Panc1 (cell line): ENCODE measurements around the gene PPARGC1A. TPM values are rescaled to one million over a fixed set of nuclear protein-coding genes. Genes with fewer than 3 reads are reported as not detected.

Experiments used
- ATAC-seq: fragments of 200-7000 bp; cut with Tn5 transposase; 2 replicates; pipeline ENCODE4 v1.9.1; 2020; ENCODE audit warnings: mild to moderate bottlenecking, moderate library complexity
- BruUV-seq: library from RNA; stranded (reverse); fragments of 400-500 nt; replicated peaks from 2 replicates; lab custom pipeline; 2021; lab: Mats Ljungman, UMichigan
- CTCF ChIA-PET: fragments of 300-600 bp; sonication (Branson Sonifier 250); formaldehyde crosslinking; loops from one replicate; lab custom pipeline; 2022; ENCODE audit warnings: antibody characterized with exemption; lab: Charles Lee
- POLR2A ChIA-PET: fragments of 300-600 bp; sonication (Branson Sonifier 250); formaldehyde crosslinking; loops from one replicate; lab custom pipeline; 2022; ENCODE audit warnings: antibody characterized with exemption; lab: Charles Lee
- DNase-seq: peaks from one replicate; pipeline ENCODE4 v3.0.0-alpha.2; 2010; ENCODE audit warnings: low read depth, low spot score
- H3K27ac ChIP-seq: 2 replicates; pipeline ENCODE4 v1.5.1; 2011; ENCODE audit warnings: mild to moderate bottlenecking, low read length, inconsistent platforms
- H3K27me3 ChIP-seq: fragments of 200-500 bp; sonication (Bioruptor generic); 2 replicates; pipeline ENCODE4 v1.6.0; 2014; ENCODE audit warnings: low read length, inconsistent platforms; ENCODE audit not compliant: control insufficient read depth, insufficient read depth
- H3K36me3 ChIP-seq: fragments of 200-500 bp; sonication (Bioruptor generic); 2 replicates; pipeline ENCODE4 v1.5.1; 2014; ENCODE audit warnings: inconsistent platforms, mild to moderate bottlenecking, low read length, moderate library complexity; ENCODE audit not compliant: control insufficient read depth, insufficient read depth
- H3K4me1 ChIP-seq: 2 replicates; pipeline ENCODE4 v1.5.1; 2011; ENCODE audit warnings: inconsistent platforms, mild to moderate bottlenecking, low read length, moderate library complexity; ENCODE audit not compliant: control insufficient read depth, insufficient read depth
- H3K4me3 ChIP-seq, 2 experiments: 2 replicates each; pipeline ENCODE4 v1.5.1; 2011 to 2012; ENCODE audit warnings: low read depth in 2 of 2, low read length in 2 of 2, mild to moderate bottlenecking in 2 of 2, inconsistent platforms in 1 of 2, moderate library complexity in 1 of 2
- H3K9me3 ChIP-seq: fragments of 200-500 bp; sonication (Bioruptor generic); 2 replicates; pipeline ENCODE4 v1.5.1; 2014; ENCODE audit warnings: low read depth, mild to moderate bottlenecking, inconsistent platforms, low read length, moderate library complexity; ENCODE audit not compliant: control insufficient read depth, insufficient read depth
- CTCF ChIP-seq: fragments of 450-650 bp; IDR thresholded peaks from 2 replicates; pipeline ENCODE4 v1.5.1; 2017; ENCODE audit warnings: mild to moderate bottlenecking
- POLR2AphosphoS5 ChIP-seq: IDR thresholded peaks from 2 replicates; pipeline ENCODE4 v1.6.1; 2012; ENCODE audit warnings: mild to moderate bottlenecking, low read depth, low read length, moderate library complexity
- REST ChIP-seq, 2 experiments: IDR thresholded peaks; 2 replicates each; pipeline ENCODE4 v1.6.1; 2011 to 2012; ENCODE audit warnings: low read depth in 2 of 2, control low read depth in 1 of 2, low read length in 1 of 2, mild to moderate bottlenecking in 1 of 2, moderate library complexity in 1 of 2; ENCODE audit not compliant: insufficient read depth in 1 of 2
- SIN3A ChIP-seq: IDR thresholded peaks from 2 replicates; pipeline ENCODE4 v1.6.1; 2012; ENCODE audit warnings: low read depth, mild to moderate bottlenecking, low read length, moderate library complexity, borderline replicate concordance; ENCODE audit not compliant: insufficient read depth
- TCF7L2 ChIP-seq: IDR thresholded peaks from 2 replicates; pipeline ENCODE4 v1.6.1; 2011; ENCODE audit warnings: mild to moderate bottlenecking, low read depth, low read length, inconsistent platforms
- in situ Hi-C: cut with HindIII; loops from 2 replicates; pipeline ENCODE4 v1.10.0; 2016; ENCODE audit warnings: low sequenced_read_pairs, low pct_unique_long_range_greater_than_20kb
- intact Hi-C: fragments of 100-400 bp; cut with micrococcal nuclease; formaldehyde crosslinking; loops from one replicate; pipeline ENCODE4 v1.10.0; 2022; ENCODE audit not compliant: unreplicated experiment
- total RNA-seq: library from RNA; stranded (reverse); gene quantifications from one replicate; pipeline ENCODE4 v1.2.1, GENCODE V29; 2021; ENCODE audit not compliant: unreplicated experiment

PPARGC1A gene
- total RNA-seq, 1 experiment from 2014 or later: 0.59 TPM

- ChIA-PET CTCF (no interaction called here), POLR2A (no interaction called here)
- H3K4me3 ChIP-seq: no peak overlapping the region
- no peaks in the 10 kb centered on the region for H3K36me3 ChIP-seq
- intact Hi-C loops: no loop called here
- in situ Hi-C loops: no loop called here
- H3K4me1 ChIP-seq: no peaks in the 10 kb centered on the region
- no peak overlapping the region for H3K27ac ChIP-seq
- no peak for TF ChIP-seq SIN3A
- TF ChIP-seq REST (IDR thresholded peaks at IDR 0.05; ENCODE audit: insufficient read depth in 1 of 2, low read depth in 2 of 2, low read length in 1 of 2): no peak
- TF ChIP-seq POLR2AphosphoS5: no peak
- no peak for TF ChIP-seq CTCF
- no peak for TF ChIP-seq TCF7L2
- H3K27me3 ChIP-seq: no peaks in the 10 kb centered on the region
- no TSS peak for BruUV-seq
- H3K9me3 ChIP-seq: no peaks in the 10 kb centered on the region
- no peak for ATAC-seq
- no peak for DNase-seq
These were observed 44.4 kb upstream of the PPARGC1A start for GRCh38 chr4:23934223-23934622.

GRCh38 chr4:23932901-23933308 is 43.1 kb upstream of the PPARGC1A start:
- Histone ChIP-seq H3K27me3 (no peaks in the 10 kb centered on the region), H3K36me3 (no peaks in the 10 kb centered on the region), H3K9me3 (no peaks in the 10 kb centered on the region), H3K4me3 (no peak overlapping the region), H3K27ac (no peak overlapping the region), H3K4me1 (no peaks in the 10 kb centered on the region)
- DNase-seq: no peak
- TF ChIP-seq CTCF: no peak
- no peak for TF ChIP-seq REST (IDR thresholded peaks at IDR 0.05; ENCODE audit: insufficient read depth in 1 of 2, low read depth in 2 of 2, low read length in 1 of 2)
- no peak for TF ChIP-seq POLR2AphosphoS5
- TF ChIP-seq SIN3A: no peak
- TF ChIP-seq TCF7L2: no peak
- ChIA-PET CTCF (no interaction called here), POLR2A (no interaction called here)
- BruUV-seq: no TSS peak
- ATAC-seq: no peak
- intact Hi-C loops: no loop called here
- in situ Hi-C loops: no loop called here
